HG03025 (cell line): ENCODE results near the gene C11orf65.

ENCODE experiments used
- ATAC-seq: cut with Tn5 transposase; IDR thresholded peaks from one replicate; pipeline ENCODE4 v1.9.1; 2021; ENCODE audit warnings: mild to moderate bottlenecking, moderate library complexity; ENCODE audit not compliant: unreplicated experiment, low FRiP score

The C11orf65 gene

GRCh38 chr11:108467091-108467823 lies at the start of gene C11orf65:
Gene C11orf65, minus strand, starts transcription at chr11:108467529. Its CDS starts 5,970 bp downstream, at chr11:108461559.
- peak; percentile 98 for ATAC-seq

- no peak for ATAC-seq
Measured at GRCh38 chr11:108516125-108516524, 48.8 kb upstream of the C11orf65 start.

- ATAC-seq: no peak
Measured at GRCh38 chr11:108512708-108513107, 45.4 kb upstream of the C11orf65 start.

- no peak for ATAC-seq
Measured at GRCh38 chr11:108511851-108512474, 44.6 kb upstream of the C11orf65 start.

GRCh38 chr11:108508653-108509593 lies 41.6 kb upstream of the C11orf65 start:
- ATAC-seq: no peak

- ATAC-seq: no peak
Measured at GRCh38 chr11:108501396-108501795, 34.1 kb upstream of the C11orf65 start.

GRCh38 chr11:108500721-108501120 lies 33.4 kb upstream of the C11orf65 start:
- no peak for ATAC-seq

GRCh38 chr11:108500169-108500568 lies 32.8 kb upstream of the C11orf65 start:
- ATAC-seq: no peak

GRCh38 chr11:108498816-108499408 lies 31.6 kb upstream of the C11orf65 start:
- no peak for ATAC-seq

- peak; percentile 49 for ATAC-seq
Measured at GRCh38 chr11:108498046-108498815, 30.9 kb upstream of the C11orf65 start, which contains the start of gene POGLUT3. Gene POGLUT3, minus strand, starts transcription at chr11:108498384. Its CDS starts 18 bp downstream, at chr11:108498366.

- ATAC-seq: peak; percentile 58
Measured at GRCh38 chr11:108497317-108498045, 30.2 kb upstream of the C11orf65 start.

GRCh38 chr11:108496643-108497256 lies 29.4 kb upstream of the C11orf65 start:
- no peak for ATAC-seq

GRCh38 chr11:108495326-108495725 lies 28.0 kb upstream of the C11orf65 start:
- ATAC-seq: no peak

GRCh38 chr11:108494182-108494581 lies 26.9 kb upstream of the C11orf65 start:
- ATAC-seq: no peak

GRCh38 chr11:108491936-108492335 lies 24.6 kb upstream of the C11orf65 start:
- ATAC-seq: no peak

- no peak for ATAC-seq
Measured at GRCh38 chr11:108486828-108487227, 19.5 kb upstream of the C11orf65 start.

- ATAC-seq: no peak
Measured at GRCh38 chr11:108486331-108486730, 19.0 kb upstream of the C11orf65 start.

GRCh38 chr11:108483163-108483562 lies 15.8 kb upstream of the C11orf65 start:
- no peak for ATAC-seq
